ENCODE measurements around the gene LCN6.

Gene LCN6

DNA sequence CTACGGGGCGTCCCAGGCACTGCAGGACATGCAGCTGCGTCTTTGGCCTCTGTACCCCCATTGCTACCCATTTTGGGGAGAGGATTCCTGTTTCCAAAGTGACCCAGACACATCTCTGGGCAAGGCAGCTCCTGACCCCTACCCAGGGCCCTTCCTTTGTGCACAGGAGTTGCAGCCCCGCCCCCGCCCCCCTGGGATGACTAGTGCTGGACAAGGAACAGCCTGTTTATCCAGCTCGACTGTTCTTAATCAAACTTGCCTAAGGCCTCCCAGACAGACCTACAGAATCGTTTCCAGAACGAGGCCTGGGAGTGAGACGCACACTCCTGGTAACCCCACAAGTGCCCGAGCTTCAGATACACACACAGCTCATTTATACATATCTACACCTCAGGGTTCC is 22.7 kb downstream of the LCN6 start:
- no peak for DNase-seq (ENCODE audit: low read depth, low spot score)

DNA sequence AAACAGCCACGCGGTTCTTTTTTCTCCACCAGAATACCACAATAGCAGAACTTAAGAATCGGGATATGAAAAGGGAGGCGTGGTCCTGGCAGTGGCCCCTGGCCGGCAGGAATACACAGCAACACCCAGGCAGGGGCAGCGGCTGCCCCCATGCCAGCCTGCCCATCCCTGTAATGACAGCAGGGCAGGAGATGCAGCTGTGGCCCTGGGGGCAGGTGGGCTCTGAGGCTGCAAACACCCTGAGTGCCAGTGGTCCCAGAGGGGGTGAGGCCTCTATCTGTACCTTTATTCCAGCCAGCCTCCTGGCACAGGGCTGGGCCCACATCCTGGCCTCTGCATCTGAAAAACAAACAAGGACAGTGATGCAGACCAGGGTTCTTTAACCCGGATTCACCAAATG is 23.6 kb downstream of the LCN6 start:
- no peak for DNase-seq (ENCODE audit: low read depth, low spot score)

DNA sequence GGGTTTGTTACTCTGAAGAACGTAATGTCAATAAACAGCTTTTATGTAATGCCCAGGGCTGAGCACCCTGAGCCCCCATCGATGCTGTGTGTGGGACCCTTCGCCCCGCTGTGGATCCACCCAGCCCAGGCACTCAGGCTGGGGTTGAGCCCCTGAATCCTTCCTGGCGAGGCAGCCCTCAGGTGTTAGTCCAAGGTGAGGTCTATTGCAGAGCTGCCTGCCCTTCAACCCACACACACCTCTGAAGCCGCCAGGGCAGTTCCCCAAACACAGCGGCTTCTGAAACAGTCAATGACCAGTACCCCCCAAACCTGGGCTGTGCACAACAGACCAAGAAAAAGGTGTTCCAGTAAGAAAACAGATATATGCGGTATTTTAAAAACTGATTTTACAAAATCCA is 24.3 kb downstream of the LCN6 start:
- no peak for DNase-seq (ENCODE audit: low read depth, low spot score)

DNA sequence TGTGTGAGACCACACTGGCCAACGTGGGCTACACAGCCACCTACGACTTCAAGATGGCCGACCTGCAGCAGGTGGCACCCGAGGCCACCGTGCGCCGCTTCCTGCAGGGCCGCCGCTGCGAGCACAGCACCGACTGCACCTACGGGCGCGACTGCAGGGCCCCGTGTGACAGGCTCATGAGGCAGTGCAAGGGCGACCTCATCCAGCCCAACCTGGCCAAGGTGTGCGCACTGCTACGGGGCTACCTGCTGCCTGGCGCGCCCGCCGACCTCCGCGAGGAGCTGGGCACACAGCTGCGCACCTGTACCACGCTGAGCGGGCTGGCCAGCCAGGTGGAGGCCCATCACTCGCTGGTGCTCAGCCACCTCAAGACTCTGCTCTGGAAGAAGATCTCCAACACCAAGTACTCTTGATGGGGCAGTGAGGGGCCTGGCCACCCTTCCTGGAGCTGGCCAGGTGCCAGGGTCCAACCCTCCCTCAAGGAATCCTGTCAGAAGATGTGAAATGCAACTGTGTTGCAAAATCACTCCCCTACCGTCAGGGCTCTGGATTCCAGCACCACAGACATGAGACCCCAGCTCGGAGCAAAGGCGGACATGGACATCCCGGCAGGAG is 24.9 kb downstream of the LCN6 start:
- DNase-seq (ENCODE audit: low read depth, low spot score), result no peak

DNA sequence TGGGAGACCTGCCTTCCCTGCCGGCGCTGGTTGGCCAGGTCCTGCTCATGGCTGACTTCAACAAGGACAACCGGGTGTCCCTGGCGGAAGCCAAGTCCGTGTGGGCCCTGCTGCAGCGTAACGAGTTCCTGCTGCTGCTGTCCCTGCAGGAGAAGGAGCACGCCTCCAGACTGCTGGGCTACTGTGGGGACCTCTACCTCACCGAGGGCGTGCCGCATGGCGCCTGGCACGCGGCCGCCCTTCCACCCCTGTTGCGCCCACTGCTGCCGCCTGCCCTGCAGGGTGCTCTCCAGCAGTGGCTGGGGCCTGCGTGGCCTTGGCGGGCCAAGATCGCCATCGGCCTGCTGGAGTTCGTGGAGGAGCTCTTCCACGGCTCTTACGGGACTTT is 25.4 kb downstream of the LCN6 start:
- no peak for DNase-seq (ENCODE audit: low read depth, low spot score)

DNA sequence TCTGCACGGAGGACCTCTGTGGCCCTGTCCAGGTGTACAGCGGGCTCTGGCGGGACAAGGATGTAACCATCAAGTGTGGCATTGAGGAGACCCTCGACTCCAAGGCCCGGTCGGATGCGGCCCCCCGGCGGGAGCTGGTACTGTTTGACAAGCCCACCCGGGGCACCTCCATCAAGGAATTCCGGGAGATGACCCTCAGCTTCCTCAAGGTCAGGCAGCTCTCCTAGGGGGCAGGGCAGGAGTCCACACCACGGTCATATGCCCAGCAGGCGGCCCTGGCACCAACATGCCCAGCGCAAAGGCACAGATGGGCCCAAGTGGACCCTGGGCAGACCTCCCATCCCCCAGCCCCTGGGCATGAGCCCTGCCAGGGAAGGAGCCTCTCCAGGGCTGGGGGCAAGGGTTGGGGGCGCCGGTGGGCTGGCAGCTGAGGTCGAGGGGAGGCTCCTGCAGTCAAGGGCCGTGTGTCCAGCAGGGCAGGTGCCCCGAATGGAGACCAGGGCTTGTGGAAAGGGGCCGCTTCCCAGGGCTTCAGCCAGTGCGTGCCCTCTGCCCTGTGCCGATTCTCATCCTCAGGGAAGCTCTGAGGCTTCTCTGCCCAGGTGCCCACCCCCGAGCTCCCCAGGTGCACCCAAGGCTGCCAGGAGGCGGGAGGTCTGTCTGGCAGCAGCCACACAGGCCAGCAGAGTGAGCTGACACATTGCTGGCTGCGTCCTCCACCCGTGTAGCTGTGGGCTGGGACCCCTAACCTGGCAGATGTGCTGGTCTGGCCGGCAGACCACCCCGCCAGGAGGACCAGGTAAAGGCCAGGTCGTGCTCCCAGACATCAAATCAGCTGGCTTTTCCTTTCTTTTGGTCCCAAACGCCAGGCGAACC is 26.0 kb downstream of the LCN6 start:
- DNase-seq (ENCODE audit: low read depth, low spot score), result no peak

DNA sequence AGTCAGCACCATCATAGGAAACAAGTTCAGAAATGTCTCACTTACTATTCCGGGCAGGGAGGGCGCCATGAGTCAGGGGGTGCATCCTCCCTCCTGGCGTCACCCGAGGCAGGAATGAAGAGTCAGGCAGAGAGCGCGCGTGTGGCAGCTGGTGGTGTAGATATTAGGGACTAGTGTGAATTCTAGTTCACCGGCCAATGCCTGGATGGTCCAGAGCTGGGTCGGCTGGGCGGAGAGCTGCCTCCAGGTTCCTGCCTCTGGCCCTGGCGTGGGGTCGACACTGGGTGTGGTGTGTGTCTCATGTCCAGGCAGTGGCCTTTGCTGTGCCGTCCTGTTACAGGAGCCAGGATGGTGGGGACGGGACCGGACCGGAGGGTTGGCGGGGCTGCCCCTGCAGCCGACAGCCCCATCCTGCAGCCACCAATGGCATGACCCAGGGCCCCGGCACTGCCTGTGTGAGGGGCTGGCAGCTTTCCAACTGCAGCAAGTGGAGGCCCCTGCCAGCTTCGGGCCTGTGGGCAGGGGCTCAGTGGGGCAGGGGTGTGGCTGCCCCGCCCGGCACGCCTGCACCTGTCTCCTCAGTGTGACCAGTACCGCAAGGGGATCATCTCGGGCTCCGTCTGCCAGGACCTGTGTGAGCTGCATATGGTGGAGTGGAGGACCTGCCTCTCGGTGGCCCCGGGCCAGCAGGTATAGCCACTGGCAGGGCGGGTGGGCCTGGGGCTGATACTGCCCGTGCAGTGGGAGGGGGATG is 26.8 kb downstream of the LCN6 start:
- DNase-seq (ENCODE audit: low read depth, low spot score), result no peak

DNA sequence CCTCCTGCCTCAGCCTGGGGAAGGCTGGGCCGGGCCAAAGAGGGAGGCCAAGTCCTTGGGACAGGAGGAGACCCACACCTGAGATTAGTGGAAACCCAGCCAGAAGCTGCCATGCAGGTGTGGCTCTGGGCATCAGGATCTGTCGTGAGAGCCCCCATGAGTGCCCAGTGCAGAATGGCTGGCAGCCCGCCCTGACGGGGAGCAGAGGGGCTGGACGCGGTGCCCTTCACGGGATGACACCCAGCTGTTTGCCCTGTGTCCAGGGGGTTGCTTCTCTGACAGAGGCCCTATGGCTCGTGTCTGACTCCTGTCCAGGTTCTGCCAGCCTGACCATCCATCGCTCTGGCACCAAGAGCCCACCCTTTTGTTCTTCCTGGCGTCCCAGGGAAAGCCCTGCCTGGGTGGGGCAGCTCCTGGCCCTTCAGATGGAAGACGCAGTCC is 27.4 kb downstream of the LCN6 start:
- DNase-seq (ENCODE audit: low read depth, low spot score), result no peak

DNA sequence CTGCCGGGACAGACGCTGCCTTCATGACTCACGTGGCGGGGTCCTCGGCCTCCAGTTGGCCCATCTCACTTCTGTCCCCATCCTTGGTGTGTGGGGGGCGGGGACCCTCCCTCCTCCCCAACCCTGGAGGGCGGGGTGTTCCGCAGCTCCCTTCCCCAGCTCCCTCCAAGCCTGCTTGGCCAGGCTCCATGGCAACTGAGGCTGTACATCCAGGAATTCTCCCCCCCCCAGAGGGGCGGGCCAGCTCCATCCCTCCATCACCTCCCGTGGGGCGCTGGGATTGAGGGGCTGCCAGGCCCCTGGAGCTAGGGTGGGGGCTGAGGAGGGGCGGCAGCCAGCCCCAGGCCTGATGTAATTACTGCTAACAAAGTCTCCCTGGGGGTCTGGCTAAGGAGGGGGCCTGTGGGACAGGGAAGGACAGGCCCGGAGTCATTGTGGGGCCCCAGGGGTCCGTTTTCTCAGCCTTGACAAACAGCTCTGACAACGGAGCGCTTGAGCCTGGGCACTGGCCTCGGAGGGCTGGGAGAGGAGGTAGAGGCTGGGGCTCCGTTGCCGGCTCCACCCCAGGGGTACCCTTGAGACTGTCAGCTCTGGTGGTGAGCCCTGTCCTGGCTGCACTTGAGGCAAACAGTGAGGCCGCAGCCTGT is 28.0 kb downstream of the LCN6 start:
- no peak for DNase-seq (ENCODE audit: low read depth, low spot score)

DNA sequence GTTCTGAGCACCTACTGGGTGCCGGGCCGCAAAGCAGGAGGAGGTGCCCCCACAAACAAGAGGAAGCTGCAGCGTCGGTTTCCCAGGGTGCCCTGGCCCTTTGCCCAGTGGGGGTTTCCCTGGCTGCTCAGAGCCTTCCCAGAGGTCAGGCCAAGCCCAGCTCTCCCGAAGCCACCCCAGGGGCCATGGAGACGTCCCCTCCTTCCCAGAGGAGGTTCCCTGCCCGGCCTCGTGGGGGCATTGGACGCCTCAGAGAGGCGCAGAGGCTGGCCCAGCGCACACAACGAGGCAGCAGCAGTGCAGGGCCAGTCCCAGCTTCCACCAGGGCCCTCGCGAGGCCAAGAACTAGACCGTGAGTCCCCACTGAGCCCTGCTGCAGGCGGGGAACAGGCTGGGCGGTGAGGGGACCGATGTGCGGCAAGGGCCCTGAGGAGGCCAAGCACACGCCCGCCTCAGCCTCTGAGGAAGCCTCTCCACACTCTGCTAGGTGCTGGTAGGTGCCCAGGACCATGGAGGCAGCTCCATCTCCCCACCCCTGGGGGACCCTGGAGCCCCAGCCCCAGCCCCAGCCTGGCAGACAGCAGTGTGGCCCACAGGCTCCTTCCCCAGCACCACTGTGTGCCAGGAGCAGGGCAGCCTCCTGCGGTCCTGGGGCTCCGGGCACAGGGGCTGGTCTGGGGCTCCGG is 29.0 kb downstream of the LCN6 start:
- no peak for DNase-seq (ENCODE audit: low read depth, low spot score)

DNA sequence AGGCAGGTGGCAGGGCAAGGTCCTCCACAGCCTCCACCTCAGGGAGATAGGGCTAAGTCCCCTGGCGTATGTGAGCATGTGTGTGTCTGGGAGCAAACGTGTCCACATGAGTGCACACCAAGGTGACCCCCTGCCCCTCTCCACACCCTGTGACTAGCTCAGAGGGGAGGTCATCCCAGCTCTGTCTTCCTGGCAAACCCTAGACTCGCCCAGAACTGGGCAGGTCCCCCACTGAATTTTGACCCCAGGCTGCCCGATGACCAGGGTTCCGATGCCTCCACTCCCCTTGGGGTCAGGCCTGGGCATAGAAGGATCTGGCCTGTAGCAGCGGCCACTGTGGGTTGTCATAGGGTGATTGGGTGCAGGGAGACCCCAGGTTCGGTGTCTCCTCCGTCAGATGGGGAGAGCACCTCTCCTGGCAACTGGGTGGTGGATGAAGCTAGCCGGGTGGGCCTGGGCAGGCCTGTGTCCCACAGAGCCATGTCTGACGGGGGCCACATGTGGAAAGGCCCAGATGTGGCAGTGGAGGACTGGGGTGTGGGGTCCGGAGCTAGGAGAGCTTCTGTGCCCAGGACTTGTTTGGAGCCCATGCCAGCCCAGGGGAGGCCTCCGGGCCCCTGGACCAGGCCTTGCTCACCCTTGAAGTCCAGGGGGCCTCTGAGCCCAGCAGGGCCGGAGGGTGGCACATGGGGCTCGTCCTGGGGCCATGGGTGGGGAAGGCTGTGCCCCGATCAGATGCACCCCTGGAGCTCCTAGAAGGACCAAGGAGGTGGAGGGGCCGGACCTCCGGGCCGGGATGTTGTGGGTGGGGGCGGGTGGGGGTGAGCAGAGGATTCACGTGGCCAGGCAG is 29.8 kb downstream of the LCN6 start:
- no peak for DNase-seq (ENCODE audit: low read depth, low spot score)

DNA sequence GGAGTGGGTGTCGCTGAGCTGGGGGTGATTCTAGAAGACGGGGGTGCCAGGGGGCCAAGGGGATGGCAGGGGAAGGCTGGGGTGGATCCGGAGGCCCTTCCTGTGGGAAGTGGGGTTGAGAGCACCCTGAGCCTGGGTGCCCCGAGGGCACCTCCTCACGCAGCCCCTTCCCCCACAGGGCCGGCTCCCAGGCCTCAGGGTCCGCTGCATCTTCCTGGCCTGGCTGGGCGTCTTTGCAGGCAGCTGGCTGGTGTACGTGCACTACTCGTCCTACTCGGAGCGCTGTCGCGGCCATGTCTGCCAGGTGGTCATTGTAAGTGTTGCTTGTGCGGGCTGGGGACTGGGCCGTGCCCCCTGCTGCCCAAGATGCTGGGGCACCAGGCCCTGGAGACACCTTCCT is 30.9 kb downstream of the LCN6 start:
- no peak for DNase-seq (ENCODE audit: low read depth, low spot score)

DNA sequence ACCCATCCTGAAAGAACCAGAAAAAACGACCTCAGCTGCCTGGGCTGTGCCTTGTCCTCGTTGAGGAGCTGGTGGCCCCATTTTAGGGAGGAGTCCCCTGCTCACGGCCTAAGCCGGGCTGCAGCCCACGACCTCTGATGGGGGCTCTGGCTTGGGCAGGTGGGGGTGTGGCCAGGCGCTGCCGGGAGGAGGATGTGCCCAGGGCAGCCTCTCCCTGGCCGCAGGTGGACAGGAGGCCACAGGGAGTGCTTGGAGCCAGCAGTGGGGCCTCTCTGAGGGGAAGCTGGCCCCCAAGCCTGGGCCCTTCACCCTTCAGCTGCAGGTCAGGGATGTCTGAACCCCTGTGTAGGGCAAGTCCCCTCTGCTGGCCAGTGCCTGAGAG is 33.4 kb downstream of the LCN6 start:
- no peak for DNase-seq (ENCODE audit: low read depth, low spot score)

DNA sequence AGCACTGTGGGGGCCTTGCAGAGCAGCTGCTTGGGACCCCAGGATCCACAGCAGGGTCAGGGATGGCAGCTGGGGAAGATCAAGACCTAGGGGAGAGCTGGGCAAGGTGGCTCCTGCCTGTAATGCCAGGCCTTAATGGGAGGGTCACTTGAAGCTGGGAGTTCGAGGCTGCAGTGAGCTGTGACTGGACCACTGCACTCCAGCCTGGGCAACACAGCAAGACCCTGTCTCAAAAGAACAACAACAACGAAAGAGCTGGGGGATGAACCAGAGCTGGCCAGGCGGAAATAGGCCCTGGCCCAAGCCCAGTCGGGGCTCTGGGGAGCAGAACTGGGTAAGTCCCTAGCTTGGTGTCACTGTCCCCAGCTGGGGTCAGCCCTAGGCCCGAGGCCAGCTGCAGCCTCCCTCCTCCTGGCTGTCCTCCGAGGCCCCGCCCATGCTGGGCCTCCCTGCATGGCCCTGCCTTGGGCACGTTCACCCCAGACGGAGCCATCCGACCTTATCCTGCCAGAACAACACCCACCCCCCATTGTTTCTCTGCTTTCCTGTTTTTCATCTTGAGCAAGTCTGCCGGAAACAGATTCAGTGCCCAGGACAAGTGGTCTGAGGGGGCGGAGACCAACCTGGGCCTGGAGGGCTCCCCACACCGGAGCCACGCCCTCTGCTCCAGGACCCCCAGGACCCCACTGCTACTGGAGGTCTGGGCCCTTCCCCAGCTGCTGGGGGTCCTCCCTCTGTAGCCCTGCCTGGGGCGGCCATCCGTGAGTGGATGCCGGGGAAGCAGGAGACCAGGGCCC is 34.0 kb downstream of the LCN6 start:
- no peak for DNase-seq (ENCODE audit: low read depth, low spot score)

DNA sequence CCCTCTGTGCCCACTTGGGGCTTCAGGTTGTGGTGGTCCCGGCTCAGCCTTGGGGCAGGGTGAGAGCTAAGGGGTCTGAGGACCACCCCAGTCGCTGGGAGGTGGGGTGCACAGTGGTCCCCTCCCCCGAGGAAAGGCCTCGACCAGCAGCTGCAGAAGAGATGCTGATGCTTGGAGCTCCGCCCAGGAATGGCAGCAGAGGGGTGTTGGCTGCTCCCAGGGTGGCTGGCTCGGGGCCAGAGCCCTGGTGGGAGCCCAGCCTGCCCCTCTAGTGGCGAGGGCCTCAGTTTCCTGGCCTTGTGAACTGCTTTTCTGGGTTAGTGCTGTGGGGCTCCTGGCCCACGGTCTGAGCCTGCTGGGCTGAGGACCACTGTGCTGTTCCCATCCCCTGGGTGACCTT is 34.8 kb downstream of the LCN6 start:
- no peak for DNase-seq (ENCODE audit: low read depth, low spot score)

DNA sequence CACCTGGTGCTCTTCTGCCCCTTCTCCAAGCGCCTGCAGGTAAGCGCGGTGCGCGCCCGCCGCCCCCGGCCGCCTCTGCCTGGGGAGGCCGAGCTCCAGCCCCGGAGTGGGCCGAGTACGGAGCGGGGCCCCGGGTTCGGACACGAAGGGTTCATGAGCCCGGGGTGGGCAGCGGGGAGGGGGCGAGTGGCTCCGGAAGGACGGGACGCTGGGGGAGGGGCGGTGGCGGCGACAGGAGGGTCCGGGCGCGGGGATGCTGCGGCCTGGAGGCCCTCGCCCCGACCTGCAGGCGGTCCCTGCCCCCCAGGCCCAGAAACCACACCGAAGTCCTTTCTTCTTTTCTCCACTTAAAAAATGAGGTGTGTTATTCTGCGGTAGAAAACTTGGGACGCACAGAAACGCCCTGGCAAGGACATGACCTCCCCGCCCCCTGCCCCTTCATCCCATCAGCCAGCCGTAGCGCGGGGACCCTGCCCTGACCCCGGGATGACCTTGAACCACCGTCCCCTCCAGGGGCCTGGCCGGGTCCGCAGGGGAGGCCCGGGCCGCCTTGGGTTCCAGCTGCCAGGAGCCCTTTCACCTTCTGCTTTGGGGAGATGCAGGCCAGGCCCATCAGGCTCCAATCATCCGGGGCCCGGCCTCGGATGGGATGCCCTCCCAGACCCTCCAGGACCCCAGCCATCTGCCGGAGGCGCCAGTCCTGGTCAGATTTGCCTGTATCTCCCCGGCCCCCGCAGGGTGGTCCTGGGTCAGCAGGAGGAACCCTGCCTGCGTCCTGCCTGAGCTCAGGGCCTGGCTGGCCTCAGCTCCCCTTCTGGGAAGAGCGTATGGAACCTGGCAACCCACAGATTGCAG is 35.4 kb downstream of the LCN6 start:
- no peak for DNase-seq (ENCODE audit: low read depth, low spot score)

DNA sequence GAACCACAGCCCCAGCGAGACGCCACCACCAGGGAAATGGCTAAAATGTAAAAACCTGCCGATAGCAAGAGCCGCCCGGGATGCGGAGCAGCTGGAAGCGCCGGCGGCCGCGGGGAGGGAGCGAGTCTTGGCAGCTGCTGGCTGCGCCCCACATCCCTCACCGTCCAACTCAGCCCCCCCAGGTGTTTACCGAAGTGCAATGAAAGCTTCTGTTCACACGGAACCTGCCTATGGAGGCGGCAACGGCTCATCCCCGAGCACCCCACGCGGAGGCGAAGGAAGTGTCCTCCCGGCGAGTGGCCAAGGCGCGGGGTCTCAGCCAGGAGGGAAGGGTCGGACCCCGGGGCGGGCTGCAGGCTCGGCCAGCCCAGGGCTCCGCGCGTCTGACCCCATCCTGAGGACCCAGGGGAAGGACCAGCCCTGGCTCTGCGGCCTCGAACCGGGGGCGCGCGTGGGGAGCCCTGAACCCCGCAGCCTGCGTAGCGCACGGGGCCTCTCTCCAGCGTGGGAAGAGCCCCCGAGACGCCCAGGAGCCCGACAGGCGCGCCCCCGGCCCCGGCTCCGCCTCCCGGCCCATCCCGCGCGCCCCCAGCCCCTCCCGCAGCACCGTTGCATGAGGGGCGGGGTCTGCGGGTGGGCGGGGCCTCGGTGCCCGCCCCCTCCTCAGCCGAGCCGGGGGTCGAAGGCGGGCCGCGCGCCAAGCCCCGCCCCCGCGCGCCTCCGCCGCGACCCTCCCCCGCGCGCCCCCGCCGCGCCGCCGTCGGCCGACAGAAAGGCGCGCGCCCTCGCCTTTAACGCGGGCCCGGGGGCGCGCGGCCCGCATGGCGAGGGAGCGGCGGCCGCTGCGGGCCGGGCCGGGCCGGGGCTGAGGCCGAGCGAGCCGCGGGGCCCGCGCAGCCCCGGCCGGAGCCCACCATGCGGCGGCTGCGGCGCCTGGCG is 36.3 kb downstream of the LCN6 start, which contains the start of gene DIPK1B:
Gene DIPK1B, plus strand, starts transcription at position 822 of the 939 bp plus-strand sequence. Its CDS starts 94 bp downstream, at position 916.
- no peak for DNase-seq (ENCODE audit: low read depth, low spot score)

All from brain pericyte (primary cell).